D341Med (cell line): Measurements from ENCODE around the gene SETD1B.
"Not testable (repeated sequence)": the region's sequence is repeated elsewhere in the genome, so short reads cannot be mapped to it uniquely, and the experiment has no call there.

Experiments used
- DNase-seq: peaks from one replicate; pipeline ENCODE4 v3.0.0; 2012; ENCODE audit warnings: low spot score

Gene SETD1B

DNA sequence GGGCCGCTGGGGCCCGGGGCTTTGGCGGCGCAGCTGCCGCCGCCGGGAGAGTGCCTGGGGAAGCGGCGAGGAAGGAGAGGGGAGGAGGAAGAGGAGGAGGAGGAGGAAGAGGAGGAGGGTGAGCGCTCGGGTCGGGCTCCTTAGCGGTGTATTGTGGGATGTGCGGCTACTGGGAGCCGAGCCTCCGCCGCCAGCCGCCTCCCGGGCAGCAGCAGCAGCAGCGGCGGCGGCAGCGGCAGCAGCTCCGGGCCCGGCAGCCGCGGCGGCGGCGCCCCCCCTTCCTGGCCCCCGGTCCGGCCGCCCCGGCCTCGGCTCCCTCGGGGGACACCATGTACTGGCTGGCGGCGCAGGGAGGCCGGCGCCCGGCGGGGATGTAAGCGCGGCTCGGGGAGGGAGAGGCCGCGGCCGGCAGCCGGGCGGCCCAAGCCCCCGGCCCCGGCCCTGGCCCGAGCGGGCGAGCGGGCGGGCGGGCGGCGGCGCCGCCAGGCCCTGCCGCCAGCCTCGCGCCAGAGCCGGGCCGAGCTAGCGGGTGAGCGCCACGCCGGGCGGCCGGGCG lies at the start of gene SETD1B:
TSS of gene SETD1B (plus strand) at position 149 of the 556 bp plus-strand sequence. CDS start 729 bp downstream, outside the sequence.
- peak; percentile 66 for DNase-seq

DNA sequence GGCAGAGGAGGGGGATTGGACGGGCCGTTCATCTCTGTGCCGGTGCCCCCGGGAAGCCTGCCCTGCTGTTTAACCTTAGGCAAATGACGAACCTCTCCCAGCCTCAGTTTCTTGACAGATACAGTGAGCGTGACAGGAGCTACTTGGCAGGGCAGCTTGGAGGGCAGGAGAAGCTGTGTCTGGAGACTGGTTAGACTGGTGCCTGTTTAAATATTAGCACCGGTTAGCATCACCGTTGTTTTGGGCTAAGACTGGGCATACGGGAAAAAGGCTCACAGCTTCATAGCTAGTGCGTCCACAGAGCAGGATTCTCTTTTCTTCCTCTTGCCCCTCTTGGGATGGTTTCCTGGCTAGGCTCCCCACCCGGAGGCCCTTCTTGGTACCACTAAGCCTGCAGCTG lies 49.0 kb upstream of the SETD1B start:
- DNase-seq: no peak

DNA sequence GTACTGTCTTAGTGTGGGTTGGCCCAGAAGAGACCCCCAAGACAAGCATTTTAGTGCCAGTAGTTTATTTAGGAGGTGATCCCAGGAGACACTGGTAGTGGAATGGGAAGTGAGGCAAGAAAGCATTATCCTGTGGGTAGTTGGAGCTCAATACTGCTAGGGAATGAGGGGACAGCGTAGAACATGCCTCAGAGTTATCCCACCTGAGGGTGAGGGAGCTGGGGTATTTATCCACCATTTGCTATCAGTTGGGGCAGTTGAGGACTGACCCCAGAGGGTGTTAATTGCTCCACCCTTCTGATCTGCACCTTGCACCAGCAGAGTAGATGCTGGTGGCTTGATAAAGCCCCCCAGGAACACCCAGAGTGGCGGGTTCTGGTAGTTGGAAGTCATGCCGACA lies 48.2 kb upstream of the SETD1B start:
- no peak for DNase-seq

DNA sequence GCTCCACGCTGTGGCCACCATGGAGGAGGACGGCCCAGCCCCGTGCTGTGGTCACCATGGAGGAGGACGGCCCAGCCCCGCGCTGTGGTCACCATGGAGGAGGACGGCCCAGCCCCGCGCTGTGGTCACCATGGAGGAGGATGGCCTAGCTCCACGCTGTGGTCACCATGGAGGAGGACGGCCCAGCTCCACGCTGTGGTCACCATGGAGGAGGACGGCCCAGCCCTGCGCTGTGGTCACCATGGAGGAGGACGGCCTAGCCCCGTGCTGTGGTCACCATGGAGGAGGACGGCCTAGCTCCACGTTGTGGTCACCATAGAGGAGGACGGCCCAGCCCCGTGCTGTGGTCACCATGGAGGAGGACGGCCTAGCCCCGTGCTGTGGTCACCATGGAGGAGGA lies 45.3 kb upstream of the SETD1B start:
- DNase-seq: not testable (repeated sequence)

DNA sequence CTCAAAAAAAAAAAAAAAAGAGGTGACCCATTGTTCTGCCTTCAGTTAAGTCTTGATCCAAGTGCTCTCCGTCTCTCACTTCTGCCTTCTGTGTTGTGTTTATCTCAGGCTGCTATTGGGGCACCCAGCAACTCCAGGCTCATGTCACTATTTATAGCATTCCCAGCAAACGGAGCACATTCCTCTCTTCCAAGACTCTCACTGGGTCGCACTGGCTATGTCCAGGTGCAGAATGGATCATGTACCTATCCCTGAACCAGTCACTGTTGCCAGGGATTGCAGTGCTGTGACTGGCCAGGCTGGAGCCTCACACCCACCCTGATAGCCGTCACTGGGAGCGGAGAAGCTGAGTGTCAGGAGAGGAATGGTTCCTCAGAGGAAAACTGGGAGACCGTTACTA lies 41.5 kb upstream of the SETD1B start:
- DNase-seq: no peak

DNA sequence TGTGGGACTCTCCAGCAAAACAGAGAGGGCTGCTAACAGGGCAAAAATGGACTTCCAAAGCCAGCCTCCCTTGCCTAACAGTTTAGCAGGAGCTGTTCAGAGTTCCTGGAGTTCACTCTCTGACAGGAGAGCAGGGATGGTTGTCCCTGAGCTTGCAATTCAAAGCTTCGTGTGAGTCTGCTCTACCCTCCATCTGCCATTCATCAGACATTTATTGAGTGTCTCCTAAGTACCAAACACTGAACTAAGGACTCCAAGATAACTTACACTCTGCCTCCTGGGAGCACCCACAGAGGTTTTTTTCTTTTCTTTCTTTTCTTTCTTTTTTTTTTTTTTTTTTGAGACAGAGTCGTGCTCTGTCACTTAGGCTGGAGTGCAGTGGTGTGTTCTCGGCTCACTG lies 39.0 kb upstream of the SETD1B start:
- DNase-seq: no peak

DNA sequence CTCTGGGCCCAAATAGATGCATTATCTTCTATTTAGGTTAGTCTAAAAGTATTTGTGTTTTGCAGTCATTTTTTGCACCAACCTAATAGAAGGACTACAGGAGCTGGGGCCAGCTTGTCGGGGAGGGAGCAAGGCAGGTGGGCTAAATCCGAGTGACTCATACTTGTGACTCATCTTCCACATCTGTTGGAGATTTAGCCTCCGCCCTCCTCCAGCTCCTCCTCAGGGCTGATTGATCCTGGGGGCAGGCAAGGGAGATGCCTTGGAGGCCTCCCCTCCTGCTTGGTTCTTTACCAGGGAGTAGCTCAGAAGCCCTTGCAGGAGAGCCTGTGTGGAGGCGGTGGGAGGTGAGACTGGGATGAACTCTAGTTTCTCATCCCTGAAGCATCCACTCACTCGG lies 38.2 kb upstream of the SETD1B start:
- peak; percentile 60 for DNase-seq

DNA sequence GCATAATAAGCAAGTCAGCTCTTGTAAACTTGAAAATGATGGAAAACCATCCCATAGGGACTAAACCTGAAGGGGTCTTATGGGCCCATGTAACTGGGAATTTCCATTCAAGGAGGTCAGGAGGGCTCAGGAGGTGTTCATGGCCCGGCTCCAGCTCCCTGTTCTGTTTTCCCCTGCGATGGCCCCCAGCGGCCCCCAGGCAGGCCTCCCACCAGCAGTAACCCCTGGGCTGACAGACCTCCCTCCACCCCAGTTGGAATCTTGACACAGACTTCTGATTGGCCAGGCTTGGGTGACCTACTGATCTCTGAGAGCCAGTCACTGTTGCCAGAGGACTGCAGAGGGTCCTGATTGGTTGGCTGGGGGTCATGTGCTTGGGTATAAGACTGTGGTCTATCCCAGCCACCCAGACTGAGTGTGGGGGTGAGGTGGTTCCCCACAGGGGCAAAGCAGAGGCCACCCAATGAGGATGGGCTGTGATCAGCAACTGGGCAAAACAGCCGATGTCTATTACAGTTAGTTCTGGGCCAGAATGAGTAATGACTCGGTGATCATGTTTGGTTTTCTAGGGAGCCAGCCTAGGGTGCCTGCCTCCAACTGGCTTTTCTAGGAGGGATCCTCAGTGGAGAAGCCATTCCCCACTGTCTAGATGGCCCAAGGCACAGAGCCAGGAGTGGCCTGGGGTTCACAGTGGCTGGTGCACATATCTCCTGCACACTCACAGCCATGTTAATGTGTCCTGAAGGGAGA lies 37.3 kb upstream of the SETD1B start:
- no peak for DNase-seq

DNA sequence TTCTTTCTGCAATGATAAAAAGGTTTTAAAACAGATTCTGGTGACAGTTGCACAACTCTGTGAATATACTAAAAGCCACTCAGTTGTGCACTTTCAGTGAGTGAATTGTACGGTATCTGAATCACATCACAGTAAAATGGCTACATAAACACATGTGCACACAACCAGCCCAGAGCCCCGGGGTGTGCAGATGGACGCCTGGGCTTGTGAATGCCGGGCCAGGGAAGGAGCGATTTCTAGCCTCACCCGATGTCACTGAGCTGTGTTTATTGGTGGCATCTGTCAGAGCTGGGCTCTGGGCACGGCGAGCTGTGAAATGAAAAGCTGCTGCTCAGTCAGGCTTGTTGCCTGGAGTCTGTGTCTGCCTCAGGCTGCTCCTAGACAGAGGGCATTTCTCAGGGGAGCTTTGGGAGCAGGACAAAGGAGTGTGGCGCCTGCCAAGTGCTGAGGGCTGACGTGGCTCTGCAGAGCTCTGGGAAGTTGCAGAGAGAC lies 36.2 kb upstream of the SETD1B start:
- peak; percentile 87 for DNase-seq

DNA sequence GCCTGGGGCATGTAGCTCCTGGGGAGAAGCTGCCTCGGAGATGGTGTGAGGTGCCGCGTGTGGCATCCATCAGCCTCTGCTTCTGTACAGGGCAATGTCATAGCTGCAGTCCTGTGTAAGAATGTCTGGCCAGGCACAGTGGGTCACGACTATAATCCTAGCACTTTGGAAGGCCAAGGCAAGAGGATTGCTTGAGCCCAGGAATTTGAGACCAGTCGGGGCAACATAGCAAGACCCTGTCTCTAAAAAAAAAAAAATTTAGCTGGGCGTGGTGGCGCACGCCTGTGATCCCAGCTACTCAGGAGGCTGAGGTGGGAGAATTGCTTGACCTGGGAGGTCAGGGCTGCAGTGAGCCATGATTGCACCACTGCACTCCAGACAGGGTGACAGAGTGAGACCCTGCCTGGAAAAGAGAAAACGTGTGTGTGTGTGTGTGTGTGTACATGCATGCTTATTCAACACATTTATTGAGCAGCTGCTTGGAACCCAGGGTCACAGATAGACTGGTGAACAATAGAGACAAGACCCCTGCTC lies 34.4 kb upstream of the SETD1B start:
- DNase-seq: no peak

DNA sequence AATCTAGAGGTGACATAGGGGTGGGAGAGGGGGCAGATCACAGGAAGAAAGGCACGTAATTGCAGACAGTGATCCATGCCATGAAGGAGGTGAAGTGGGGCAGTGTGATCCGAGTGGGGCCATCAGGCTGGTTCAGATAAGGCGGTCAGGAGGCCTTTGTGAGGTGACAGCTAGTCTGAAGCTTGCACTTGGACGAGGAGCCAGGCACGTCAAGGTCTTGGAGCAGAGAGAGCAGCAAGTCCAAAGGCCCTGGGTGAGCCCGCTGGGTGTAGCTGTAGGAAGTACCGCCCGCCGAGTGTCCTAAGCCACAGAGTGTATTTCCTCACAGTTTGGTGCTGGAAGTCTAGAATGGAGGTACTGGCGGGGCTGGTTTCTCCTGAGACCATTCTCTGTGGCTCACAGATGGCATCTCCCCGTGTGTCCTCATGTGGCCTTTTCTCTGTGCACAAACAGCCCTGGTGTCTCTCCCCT lies 33.9 kb upstream of the SETD1B start:
- DNase-seq: no peak

DNA sequence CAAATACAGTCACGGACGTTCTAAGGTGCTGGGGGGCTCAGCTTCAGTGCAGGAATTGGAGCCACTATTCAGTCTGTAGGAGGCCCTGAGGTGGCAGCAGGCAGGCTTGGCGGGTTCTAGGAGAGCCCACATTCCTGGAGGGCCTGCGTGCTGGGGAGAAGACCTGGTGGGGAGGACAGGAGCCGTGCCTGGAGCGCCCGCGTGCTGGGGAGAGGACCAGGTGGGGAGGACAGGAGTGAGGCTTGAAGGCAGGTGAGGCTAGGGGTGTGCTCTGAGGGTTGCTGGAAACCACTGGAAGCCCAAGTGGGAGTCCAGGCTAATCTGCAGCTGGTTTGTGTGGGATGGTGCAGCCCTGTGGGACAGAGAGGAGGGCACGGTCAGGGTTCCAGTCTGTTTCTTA lies 33.4 kb upstream of the SETD1B start:
- no peak for DNase-seq

DNA sequence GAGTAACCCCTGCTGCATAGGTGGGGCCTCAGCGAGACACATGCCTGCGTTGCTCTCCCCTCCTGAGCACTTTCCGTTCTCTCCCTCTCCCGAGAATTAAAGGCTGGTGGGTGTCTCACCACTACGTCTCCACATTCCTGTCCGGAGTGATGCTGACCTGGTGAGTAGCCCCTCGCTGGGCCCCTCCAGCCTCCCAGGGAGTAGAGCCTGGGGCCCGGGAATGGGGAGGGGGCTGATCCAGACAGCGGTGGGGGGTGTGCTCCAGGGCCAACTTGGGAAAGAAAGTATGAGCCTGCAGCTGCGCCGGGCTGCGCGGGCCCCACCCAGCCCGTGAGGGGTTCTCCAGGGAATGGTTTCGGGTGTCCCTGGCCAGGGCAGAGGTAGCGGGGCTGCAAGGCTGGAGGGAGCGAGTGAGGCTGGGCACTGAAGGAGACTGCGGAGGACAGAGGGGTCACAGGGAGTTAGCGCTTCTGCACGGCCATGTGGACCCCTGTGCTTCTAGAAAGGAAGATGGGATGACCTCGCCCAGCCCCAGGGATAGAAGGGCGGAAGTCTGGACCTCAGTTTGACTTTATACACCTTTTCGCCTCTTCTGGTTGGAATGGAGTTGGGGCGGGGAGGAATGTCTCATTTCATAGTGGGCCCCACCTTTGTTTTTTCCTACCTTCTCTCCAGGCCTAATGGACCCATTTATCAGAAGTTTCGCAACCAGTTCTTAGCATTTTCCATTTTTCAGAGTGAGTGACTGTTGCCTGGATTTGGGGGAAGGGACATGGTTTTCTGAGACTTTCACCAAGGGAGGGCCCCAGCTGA lies 32.8 kb upstream of the SETD1B start:
- no peak for DNase-seq

DNA sequence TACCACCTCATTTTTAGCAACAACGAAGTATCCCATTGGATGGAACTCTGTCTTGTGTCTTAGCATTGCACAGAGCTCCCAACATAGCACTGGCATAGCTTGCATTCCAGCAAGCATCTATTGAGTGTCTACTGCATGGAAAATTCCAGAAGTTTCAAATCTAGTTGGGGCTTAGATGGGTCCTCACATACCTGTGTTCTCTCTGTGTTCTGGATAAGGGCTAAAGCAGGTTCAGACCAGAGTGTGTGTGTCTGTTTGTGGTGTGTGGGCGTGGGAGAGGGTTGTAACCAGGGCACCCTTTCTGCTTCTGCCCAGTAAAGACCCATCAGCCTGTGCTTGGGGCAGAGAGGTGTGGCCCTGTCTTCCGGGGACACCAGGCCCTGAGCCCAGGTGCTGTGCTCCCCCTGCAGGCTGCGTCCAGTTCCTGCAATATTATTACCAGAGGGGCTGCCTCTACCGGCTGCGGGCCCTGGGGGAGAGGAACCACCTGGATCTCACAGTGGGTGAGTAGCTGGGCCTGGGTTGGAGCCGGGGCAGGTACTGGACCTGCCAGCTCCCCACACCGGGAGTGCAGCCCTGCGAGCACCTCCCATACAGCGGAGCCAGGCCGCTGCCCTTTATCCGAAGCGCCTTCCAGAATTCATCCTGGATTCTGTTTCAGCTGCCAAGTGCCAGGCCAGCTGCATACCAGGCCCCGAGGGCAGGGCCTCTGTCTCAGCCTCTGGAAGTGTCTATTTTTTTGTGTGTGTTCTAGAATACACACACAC lies 30.6 kb upstream of the SETD1B start:
- DNase-seq: peak; percentile 90

DNA sequence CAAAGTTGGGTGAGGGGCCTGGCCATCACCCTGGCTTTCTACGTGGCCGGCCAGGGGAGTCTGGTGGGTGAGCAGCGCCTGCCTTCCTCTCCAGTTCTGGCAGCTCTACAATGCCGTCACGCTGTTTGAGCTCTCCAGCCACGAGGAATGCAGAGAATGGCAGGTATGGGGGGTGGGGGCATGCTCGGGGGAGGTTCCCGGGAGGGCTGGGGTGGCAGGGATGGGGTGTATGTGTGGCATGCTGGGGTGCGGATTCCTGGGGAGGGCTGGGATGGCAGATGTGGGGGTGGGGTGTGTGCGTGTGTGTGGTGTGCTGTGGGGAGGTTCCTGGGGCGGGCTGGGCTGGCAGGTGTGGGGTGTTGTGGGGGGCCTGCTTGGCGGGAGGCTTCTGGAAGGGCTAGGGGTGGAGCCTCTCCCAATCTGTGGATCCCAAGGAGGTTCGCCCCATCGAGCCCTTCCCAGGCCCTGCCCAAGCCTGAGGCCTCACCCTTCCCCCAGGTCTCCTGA lies 28.8 kb upstream of the SETD1B start:
- DNase-seq: no peak

DNA sequence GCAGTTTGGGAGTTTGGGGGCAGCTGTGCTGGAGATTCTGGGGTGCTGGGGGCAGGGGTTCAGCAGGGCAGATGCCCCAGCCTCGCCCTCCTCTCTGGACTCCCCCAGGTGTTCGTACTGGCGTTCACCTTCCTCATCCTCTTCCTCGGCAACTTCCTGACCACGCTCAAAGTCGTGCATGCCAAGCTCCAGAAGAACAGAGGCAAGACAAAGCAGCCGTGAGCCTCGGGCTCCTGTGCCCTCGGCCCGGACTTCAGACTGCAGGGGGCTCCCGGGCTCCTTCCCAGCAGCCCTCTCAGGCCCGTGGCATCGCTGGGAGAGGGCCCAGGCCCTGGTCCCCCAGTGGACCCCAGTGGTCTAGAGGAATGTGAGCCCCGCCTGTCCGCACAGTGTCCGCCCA lies 28.3 kb upstream of the SETD1B start:
- DNase-seq: no peak

DNA sequence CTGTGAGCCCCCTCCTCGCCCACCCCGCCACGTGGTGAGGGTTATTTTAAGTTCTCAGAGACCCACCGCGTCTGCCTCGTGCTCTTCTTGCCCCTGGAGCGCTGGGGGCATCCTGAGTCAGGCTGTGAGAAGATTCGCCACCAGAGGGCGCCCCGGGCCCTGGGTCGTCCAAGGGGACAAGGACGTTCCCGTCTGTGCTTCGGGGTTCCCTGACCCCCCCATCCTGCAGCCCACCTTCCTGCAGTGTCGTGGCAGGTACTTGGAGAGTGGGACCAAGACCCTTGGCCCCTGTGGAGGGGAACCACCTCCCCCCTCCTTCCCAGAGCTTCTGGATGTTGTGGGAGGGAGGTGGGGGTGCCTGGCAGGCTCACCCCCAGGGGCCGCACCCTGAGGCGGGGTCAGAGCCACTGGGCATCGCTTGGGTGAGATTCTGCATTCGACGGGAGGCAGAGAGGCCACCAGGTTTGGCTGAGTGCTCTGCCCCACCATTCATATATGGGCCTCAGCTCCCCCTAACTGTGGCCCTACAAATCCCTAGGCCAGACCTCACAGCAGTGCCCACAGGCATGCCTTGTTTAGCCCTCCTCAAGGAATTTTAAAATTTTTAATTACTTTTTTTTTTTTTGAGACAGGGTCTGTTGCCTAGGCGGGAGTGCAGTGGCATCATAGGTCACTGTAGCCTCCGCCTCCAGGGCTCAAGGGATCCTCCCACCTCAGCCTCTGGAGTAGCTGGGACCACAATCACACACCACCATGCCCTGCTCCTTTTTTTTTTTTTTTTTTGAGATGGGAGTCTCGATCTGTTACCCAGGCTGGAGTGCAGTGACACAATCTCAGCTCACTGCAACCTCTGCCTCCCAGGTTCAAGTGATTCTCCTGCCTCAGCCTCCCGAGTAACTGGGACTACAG lies 27.4 kb upstream of the SETD1B start:
- peak; percentile 85 for DNase-seq

DNA sequence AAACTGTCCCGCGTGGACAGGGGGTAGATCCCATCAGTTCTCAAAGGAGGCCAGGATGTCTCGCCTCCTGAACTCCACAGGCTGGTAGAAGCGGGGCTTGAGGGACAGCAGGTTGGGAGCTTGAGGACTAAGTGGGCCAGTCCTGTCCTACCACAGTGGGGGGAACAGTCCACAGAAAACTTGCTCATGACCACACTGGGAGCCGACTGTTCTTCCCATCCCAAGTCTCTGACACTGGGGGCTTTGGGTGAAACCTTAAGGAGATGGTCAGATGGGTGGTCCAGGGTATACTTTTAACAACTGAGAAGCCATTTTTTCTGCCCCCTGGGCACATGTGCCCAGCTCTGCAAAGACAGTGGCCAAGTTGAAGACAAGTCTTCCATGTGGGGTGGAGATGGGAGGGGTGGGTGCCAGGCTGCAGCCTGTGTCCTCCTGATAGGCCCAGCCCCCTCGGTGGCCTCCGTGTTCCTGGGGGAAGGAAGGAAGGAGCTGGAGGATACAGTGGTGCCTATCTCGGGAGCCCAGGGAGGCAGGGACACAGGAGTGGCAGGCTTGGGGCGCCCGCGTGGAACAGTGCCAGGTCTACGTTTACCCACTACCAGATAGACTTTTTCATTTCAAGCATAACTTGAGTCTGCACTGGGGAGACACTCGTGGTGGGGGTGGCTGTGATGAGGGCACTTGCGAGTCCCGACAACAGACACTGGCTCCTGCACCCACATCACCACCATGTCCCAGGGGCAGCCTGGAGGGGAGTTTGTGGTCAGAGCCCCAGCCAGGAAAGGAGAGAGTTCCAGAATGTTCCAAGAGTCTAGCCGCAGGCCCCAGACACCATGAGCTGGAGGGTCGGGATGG lies 25.0 kb upstream of the SETD1B start:
- no peak for DNase-seq

DNA sequence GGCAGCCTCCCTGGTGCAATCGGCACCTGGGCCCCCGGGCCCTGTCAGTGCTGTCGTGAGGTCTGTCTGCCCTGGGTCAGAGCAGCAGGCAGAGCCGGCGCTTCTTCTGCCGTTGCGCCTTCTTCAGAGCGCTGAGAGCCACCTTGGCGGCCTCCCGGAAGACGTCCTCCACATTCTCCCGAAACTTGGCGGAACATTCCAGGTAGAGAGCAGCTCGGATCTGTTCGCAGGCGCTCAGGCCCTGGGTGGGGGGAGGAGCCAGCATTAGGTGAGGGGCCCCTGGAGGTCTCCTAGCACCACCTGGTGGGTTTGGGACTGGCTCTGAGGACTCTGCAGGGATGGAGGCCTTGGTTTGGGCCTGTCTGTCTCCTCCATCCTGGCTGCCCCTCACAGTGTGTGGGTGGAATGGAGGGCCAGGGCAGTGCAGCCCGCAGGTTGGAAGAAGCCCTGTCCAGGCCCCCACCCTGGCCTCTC lies 24.4 kb upstream of the SETD1B start:
- DNase-seq: no peak
